ENCODE measurements around the gene GBP2. TPM values are rescaled to one million over a fixed set of nuclear protein-coding genes. Genes with fewer than 3 reads are reported as not detected.
"Not testable (repeated sequence)": the region's sequence is repeated elsewhere in the genome, so short reads cannot be mapped to it uniquely, and the experiment has no call there.

The GBP2 gene
- total RNA-seq, 1 donor from 2014 or later: 0.79 TPM

GRCh38 chr1:89087241-89087640 lies 38.7 kb downstream of the GBP2 start:
- FAIRE-seq: no peak
- H3K4me3 ChIP-seq (ENCODE audit: low read depth, low read length): no peak overlapping the region
- DNase-seq (ENCODE audit: low read depth): no peak
- H3K36me3 ChIP-seq (ENCODE audit: control insufficient read depth, insufficient read depth, low read length): no peaks in the 10 kb centered on the region
- H3K27me3 ChIP-seq (ENCODE audit: control insufficient read depth, insufficient read depth, low read length): no peaks in the 10 kb centered on the region
- TF ChIP-seq CTCF (IDR thresholded peaks at IDR 0.05; ENCODE audit: insufficient read depth, low read length, severe bottlenecking): no peak

GRCh38 chr1:89085781-89086180 lies 40.1 kb downstream of the GBP2 start:
- H3K36me3 ChIP-seq (ENCODE audit: control insufficient read depth, insufficient read depth, low read length): no peaks in the 10 kb centered on the region
- no peak for FAIRE-seq
- DNase-seq (ENCODE audit: low read depth): no peak
- no peaks in the 10 kb centered on the region for H3K27me3 ChIP-seq (ENCODE audit: control insufficient read depth, insufficient read depth, low read length)
- no peak for TF ChIP-seq CTCF (IDR thresholded peaks at IDR 0.05; ENCODE audit: insufficient read depth, low read length, severe bottlenecking)
- H3K4me3 ChIP-seq (ENCODE audit: low read depth, low read length): no peak overlapping the region

- no peak for FAIRE-seq
- Histone ChIP-seq H3K27me3 (ENCODE audit: control insufficient read depth, insufficient read depth, low read length) (no peaks in the 10 kb centered on the region), H3K4me3 (ENCODE audit: low read depth, low read length) (no peak overlapping the region), H3K36me3 (ENCODE audit: control insufficient read depth, insufficient read depth, low read length) (no peaks in the 10 kb centered on the region)
- no peak for TF ChIP-seq CTCF (IDR thresholded peaks at IDR 0.05; ENCODE audit: insufficient read depth, low read length, severe bottlenecking)
- no peak for DNase-seq (ENCODE audit: low read depth)
Observed at GRCh38 chr1:89081005-89081404, 44.9 kb downstream of the GBP2 start.

GRCh38 chr1:89080068-89080467 lies 45.8 kb downstream of the GBP2 start:
- H3K27me3 ChIP-seq (ENCODE audit: control insufficient read depth, insufficient read depth, low read length); H3K4me3 ChIP-seq (ENCODE audit: low read depth, low read length); H3K36me3 ChIP-seq (ENCODE audit: control insufficient read depth, insufficient read depth, low read length); FAIRE-seq; DNase-seq (ENCODE audit: low read depth): not testable (repeated sequence)

- H3K36me3 ChIP-seq (ENCODE audit: control insufficient read depth, insufficient read depth, low read length); H3K27me3 ChIP-seq (ENCODE audit: control insufficient read depth, insufficient read depth, low read length); DNase-seq (ENCODE audit: low read depth); H3K4me3 ChIP-seq (ENCODE audit: low read depth, low read length); FAIRE-seq: not testable (repeated sequence)
Observed at GRCh38 chr1:89072466-89073065, 53.3 kb downstream of the GBP2 start.

- FAIRE-seq (no peak), DNase-seq (ENCODE audit: low read depth) (no peak)
- no peaks in the 10 kb centered on the region for H3K36me3 ChIP-seq (ENCODE audit: control insufficient read depth, insufficient read depth, low read length)
- TF ChIP-seq CTCF (IDR thresholded peaks at IDR 0.05; ENCODE audit: insufficient read depth, low read length, severe bottlenecking): no peak
- H3K27me3 ChIP-seq (ENCODE audit: control insufficient read depth, insufficient read depth, low read length): no peaks in the 10 kb centered on the region
- no peak overlapping the region for H3K4me3 ChIP-seq (ENCODE audit: low read depth, low read length)
Observed at GRCh38 chr1:89070509-89070908, 55.4 kb downstream of the GBP2 start.

- no peak for FAIRE-seq
- Histone ChIP-seq H3K36me3 (ENCODE audit: control insufficient read depth, insufficient read depth, low read length) (no peaks in the 10 kb centered on the region), H3K4me3 (ENCODE audit: low read depth, low read length) (no peak overlapping the region), H3K27me3 (ENCODE audit: control insufficient read depth, insufficient read depth, low read length) (no peaks in the 10 kb centered on the region)
- DNase-seq (ENCODE audit: low read depth): no peak
- no peak for TF ChIP-seq CTCF (IDR thresholded peaks at IDR 0.05; ENCODE audit: insufficient read depth, low read length, severe bottlenecking)
Observed at GRCh38 chr1:89069951-89070350, 56.0 kb downstream of the GBP2 start.

Data from bronchial epithelial cell (primary cell).